Fibroblast of lung (primary cell): ENCODE measurements around the gene EEF1G. TPM values are rescaled to one million over a fixed set of nuclear protein-coding genes. Genes with fewer than 3 reads are reported as not detected.
A peak's percentile ranks its signal among the peaks of the same experiment; 100 is the strongest.

Source experiments
- DNase-seq, 2 donors: peaks; one replicate each; pipeline versions ENCODE4 v3.0.0 to v3.0.0-alpha.2; 2010; ENCODE audit warnings: low read depth in 2 of 2
- H2AFZ ChIP-seq: 2 replicates; pipeline ENCODE4 v1.5.1; 2012; ENCODE audit warnings: low read length, control low read depth, inconsistent platforms
- H3K27ac ChIP-seq: 2 replicates; pipeline ENCODE4 v1.5.1; 2011; ENCODE audit warnings: low read length, control low read depth; ENCODE audit not compliant: insufficient read depth
- H3K27me3 ChIP-seq: 2 replicates; pipeline ENCODE4 v1.5.1; 2011; ENCODE audit warnings: mild to moderate bottlenecking, low read length; ENCODE audit not compliant: control insufficient read depth, insufficient read depth
- H3K36me3 ChIP-seq: 2 replicates; pipeline ENCODE4 v1.5.1; 2011; ENCODE audit warnings: low read length; ENCODE audit not compliant: control insufficient read depth, insufficient read depth
- H3K4me1 ChIP-seq: 2 replicates; pipeline ENCODE4 v1.5.1; 2011; ENCODE audit warnings: low read length; ENCODE audit not compliant: control insufficient read depth, insufficient read depth; ENCODE audit errors: extremely low read depth
- H3K4me2 ChIP-seq: 2 replicates; pipeline ENCODE4 v1.5.1; 2011; ENCODE audit warnings: low read length, control low read depth; ENCODE audit not compliant: insufficient read depth; ENCODE audit errors: extremely low read depth
- H3K4me3 ChIP-seq, 4 experiments: fragments of 200-600 bp in 1 of 4; sonication (generic) in 1 of 4; replicated peaks in 1 of 4; 2 replicates each; pipeline ENCODE4 v1.5.1; 2011 to 2016; ENCODE audit warnings: low read length in 4 of 4, low read depth in 3 of 4, mild to moderate bottlenecking in 3 of 4, control low read depth in 2 of 4, inconsistent platforms in 1 of 4, mixed read lengths in 1 of 4; ENCODE audit not compliant: insufficient read depth in 1 of 4; ENCODE audit errors: control extremely low read depth in 1 of 4
- H3K79me2 ChIP-seq: 2 replicates; pipeline ENCODE4 v1.5.1; 2012; ENCODE audit warnings: mild to moderate bottlenecking, low read length, inconsistent platforms; ENCODE audit not compliant: control insufficient read depth, insufficient read depth
- H3K9ac ChIP-seq: 2 replicates; pipeline ENCODE4 v1.5.1; 2011; ENCODE audit warnings: mild to moderate bottlenecking, low read length, control low read depth; ENCODE audit not compliant: insufficient read depth
- H3K9me3 ChIP-seq: 2 replicates; pipeline ENCODE4 v1.5.1; 2012; ENCODE audit warnings: low read depth, low read length; ENCODE audit not compliant: control insufficient read depth, insufficient read depth
- H4K20me1 ChIP-seq: 2 replicates; pipeline ENCODE4 v1.5.1; 2011; ENCODE audit warnings: low read length; ENCODE audit not compliant: control insufficient read depth, insufficient read depth; ENCODE audit errors: extremely low read depth
- EZH2 ChIP-seq: IDR thresholded peaks from 2 replicates; pipeline ENCODE4 v1.5.1; 2012; ENCODE audit warnings: low read length, control low read depth, mild to moderate bottlenecking; ENCODE audit errors: missing control alignments
- polyA plus RNA-seq, 2 donors: library from polyadenylated mRNA; depleted of rRNA in 1 of 2; stranded (reverse) in 1 of 2; unstranded in 1 of 2; fragments of >200 nt; gene quantifications; 2 replicates each; pipeline ENCODE4 v1.2.1, GENCODE V29; 2011 to 2012; ENCODE audit warnings: missing spikeins in 1 of 2
- total RNA-seq: library from RNA; depleted of rRNA; stranded (reverse); fragments of >200 nt; gene quantifications from 2 replicates; pipeline ENCODE4 v1.2.1, GENCODE V29; 2014
- TF ChIP-seq, protein P1 (sequence below), 2 donors: IDR thresholded peaks in 1 of 2; conservative IDR thresholded peaks in 1 of 2; 1 replicate in 1 of 2; 2 replicates in 1 of 2; pipeline ENCODE4 v1.5.1; 2011 to 2012; ENCODE audit warnings: low read length in 2 of 2, control low read depth in 1 of 2, inconsistent platforms in 1 of 2, low read depth in 1 of 2, mild to moderate bottlenecking in 1 of 2

Gene EEF1G
- total and polyA plus RNA-seq, 2 donors (not counting 1 experiment from before 2014, with no cell fraction given): 1,308 to 1,405 TPM

DNA sequence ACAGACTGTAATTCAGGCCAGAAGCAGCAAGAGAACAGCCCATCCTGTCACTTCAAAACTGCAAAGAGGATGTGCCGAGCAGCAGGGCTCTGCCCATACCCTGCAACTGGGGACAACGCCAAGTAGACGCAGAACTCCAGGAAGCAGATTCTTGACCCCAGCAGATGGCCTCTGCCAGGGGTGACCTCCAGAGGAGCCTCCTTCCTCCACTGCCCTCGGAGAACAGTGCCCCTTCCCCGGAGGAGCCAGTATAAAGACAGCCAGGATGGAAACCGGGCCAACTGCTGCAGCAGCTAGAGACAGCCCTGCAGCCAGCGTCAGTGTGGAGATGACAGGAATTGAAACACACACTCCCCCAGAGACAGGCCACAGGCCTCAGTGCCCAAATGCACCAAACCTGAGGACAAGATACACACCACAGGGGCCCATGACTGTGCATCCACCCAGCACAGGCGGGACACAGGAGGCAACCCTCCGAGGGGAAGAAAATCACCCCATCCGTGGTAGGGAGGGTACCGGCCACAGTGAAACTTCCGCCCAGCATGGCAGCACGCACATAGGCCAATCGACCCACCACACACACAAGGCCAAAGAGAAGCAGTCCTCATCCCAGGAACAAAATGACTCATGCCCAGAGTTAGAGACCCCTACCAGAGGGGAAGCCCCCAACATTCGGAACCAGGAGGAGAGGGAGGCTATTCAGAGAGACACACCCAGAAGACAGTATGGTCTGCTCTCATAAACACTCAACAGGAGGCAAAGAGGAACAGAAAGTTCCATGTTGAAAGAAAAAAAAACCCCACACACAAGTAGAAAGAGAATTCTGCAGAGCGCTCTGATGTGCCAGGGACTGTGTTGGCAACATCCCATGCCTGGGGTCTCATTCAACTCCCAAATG is 32.6 kb downstream of the EEF1G start:
- Histone ChIP-seq H3K4me3 (peak overlapping the region; percentile 96 to 100 (median 98)), H3K4me1 (peaks cover 36% of the 10 kb centered on the region), H3K79me2 (peaks cover 98% of the 10 kb centered on the region), H3K36me3 (peaks cover 12% of the 10 kb centered on the region), H3K27me3 (no peaks in the 10 kb centered on the region), H3K9me3 (no peaks in the 10 kb centered on the region), H4K20me1 (peaks cover 23% of the 10 kb centered on the region), H2AFZ (no peak overlapping the region), H3K4me2 (peak overlapping the region; percentile 85), H3K27ac (peak overlapping the region; percentile 77), H3K9ac (no peak overlapping the region)
- DNase-seq: no peak
- TF ChIP-seq, protein P1, sequence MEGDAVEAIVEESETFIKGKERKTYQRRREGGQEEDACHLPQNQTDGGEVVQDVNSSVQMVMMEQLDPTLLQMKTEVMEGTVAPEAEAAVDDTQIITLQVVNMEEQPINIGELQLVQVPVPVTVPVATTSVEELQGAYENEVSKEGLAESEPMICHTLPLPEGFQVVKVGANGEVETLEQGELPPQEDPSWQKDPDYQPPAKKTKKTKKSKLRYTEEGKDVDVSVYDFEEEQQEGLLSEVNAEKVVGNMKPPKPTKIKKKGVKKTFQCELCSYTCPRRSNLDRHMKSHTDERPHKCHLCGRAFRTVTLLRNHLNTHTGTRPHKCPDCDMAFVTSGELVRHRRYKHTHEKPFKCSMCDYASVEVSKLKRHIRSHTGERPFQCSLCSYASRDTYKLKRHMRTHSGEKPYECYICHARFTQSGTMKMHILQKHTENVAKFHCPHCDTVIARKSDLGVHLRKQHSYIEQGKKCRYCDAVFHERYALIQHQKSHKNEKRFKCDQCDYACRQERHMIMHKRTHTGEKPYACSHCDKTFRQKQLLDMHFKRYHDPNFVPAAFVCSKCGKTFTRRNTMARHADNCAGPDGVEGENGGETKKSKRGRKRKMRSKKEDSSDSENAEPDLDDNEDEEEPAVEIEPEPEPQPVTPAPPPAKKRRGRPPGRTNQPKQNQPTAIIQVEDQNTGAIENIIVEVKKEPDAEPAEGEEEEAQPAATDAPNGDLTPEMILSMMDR (conservative IDR thresholded peaks at IDR 0.05 in 1 of 2, IDR thresholded peaks at IDR 0.05 in 1 of 2; ENCODE audit: low read depth in 1 of 2, low read length in 2 of 2): no peak
- no peak for TF ChIP-seq EZH2

DNA sequence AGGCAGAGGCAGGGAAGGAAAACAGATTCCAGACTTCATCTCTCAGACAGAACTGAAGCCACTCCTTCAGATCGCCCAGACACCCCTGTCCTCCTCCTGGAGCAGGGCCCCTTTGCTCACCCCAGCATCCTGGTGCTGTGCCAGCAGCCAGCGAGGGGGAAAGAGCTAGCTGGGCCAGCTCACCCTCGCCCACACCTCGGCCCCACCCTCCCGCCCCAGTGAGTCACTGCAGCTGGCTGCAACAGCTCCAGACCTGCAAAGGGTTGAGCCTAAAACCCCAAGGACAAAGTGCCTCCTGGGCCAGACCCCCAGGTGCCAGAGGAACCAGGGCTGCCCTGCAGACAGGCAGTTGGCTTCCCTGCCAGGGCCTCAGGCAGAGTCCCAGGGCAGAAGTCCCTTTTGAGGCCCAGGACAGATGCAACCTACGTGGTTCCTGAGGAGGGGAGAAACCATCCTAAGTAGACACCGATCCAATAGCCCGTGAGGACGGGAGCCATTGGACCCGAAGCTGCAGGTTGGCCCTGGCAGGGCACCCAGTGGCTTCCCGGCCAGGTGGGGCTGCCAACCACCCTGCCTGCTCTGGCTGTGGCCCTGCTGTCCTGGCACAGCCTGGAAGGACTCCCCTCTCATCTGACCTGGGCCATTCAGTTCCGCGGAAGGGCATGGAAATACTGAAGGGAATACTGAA is 34.3 kb downstream of the EEF1G start:
- Histone ChIP-seq H3K27ac (peak overlapping the region; percentile 77), H2AFZ (no peak overlapping the region), H3K9me3 (no peaks in the 10 kb centered on the region), H3K9ac (no peak overlapping the region), H3K27me3 (no peaks in the 10 kb centered on the region), H3K4me2 (peak overlapping the region; percentile 93), H3K79me2 (peaks cover 98% of the 10 kb centered on the region), H3K4me1 (peaks cover 37% of the 10 kb centered on the region), H4K20me1 (peaks cover 23% of the 10 kb centered on the region), H3K4me3 (peak overlapping the region; percentile 29 to 98 (median 36)), H3K36me3 (peaks cover 20% of the 10 kb centered on the region)
- DNase-seq: peak; percentile 91 to 95
- TF ChIP-seq EZH2: no peak
- TF ChIP-seq, protein P1 (conservative IDR thresholded peaks at IDR 0.05 in 1 of 2, IDR thresholded peaks at IDR 0.05 in 1 of 2; ENCODE audit: low read depth in 1 of 2, low read length in 2 of 2): no peak
